Measurements from ENCODE around the gene EPHB4. TPM values are rescaled to one million over a fixed set of nuclear protein-coding genes. Genes with fewer than 3 reads are reported as not detected.
"Not testable (repeated sequence)": the region's sequence is repeated elsewhere in the genome, so short reads cannot be mapped to it uniquely, and the experiment has no call there.

Gene EPHB4
- 250 and 393 TPM in 2 replicates for total RNA-seq

DNA sequence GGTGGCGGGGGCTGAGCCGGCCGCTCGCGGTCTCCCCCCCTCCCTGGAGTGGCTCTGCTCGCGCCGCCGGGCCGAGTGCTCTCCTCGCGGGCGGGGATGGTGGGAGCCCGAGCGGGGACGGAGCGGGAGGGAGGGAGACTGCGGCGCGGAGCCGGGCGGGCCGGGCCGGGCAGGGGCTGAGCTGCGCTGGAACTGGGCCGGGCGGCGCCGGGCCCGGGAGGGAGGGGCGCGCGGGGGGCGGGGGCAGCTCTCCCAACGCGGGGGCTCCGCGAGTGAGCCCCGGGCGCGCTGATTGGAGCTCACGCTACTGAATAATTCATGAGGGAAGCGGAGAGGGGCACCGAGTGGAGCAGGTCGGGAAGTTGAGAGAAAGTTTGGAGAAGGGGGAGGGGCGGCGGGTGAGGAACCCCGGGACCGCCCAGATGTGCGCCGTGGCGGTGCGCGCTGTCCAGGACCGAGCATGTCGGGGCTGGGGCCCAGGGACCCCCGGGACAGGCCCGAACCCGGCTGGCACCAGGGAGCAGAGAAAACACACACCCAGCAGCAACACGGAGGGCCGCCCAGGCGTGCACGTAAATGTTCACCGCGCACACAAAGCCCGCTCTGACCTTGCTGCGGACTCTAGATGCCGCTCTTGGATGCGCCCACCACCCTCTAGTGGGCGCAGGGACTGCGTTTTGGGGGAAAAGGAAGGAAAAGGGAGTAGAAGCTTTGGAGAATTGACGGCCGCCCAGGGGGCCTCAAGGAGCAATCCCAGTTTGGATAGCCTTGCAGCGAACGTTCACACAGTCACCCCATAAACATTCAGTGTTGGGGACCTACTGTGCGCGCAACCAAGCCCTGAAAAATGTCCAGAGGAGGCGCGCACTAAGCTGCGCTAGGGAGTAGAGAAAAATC lies at the start of gene EPHB4:
Gene EPHB4 (minus strand): TSS at position 194 of the 897 bp plus-strand sequence. CDS start 493 bp downstream, outside the sequence.
- DNase-seq (ENCODE audit: low read depth in 2 of 2), result peak; percentile 83 to 94

DNA sequence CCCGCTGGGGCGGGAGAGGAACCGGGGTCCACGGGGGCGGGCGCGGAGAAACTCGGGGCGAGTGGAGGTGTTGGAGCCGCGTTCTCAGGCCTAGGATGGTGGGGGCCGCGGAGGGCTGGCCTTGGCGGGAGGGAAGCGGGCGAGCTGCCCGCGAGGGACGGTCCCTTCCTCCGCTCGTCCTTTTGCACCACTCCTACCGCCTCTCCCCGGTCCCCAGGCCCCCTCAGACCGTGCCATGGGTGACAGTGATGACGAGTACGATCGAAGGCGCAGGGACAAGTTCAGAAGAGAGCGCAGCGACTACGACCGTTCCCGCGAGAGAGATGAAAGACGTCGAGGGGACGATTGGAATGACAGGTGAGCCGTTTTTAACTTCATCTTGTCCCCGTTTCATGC lies 48.0 kb upstream of the EPHB4 start:
- DNase-seq (ENCODE audit: low read depth in 2 of 2), result peak; percentile 32 to 37

- DNase-seq (ENCODE audit: low read depth in 2 of 2), result peak; percentile 99
Observed at GRCh38 chr7:100874577-100875355, 47.4 kb upstream of the EPHB4 start, which contains the start of gene SRRT. TSS of gene SRRT (plus strand) at chr7:100875103. CDS start at chr7:100875591, 488 bp downstream.

DNA sequence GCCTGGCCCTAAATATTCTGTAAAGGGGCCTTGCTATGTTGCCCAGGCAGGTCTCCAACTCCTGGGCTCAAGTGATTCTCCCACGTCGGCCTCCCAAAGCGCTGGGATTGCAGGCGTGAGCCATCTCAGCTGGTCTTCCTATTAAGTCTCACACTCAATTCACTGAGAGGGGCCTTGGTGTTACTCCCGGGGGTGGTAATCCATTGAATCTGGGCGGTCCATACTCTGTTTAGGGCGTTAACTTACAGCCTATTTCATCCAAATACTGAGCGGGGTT lies 46.9 kb upstream of the EPHB4 start:
- no peak for DNase-seq (ENCODE audit: low read depth in 2 of 2)

DNA sequence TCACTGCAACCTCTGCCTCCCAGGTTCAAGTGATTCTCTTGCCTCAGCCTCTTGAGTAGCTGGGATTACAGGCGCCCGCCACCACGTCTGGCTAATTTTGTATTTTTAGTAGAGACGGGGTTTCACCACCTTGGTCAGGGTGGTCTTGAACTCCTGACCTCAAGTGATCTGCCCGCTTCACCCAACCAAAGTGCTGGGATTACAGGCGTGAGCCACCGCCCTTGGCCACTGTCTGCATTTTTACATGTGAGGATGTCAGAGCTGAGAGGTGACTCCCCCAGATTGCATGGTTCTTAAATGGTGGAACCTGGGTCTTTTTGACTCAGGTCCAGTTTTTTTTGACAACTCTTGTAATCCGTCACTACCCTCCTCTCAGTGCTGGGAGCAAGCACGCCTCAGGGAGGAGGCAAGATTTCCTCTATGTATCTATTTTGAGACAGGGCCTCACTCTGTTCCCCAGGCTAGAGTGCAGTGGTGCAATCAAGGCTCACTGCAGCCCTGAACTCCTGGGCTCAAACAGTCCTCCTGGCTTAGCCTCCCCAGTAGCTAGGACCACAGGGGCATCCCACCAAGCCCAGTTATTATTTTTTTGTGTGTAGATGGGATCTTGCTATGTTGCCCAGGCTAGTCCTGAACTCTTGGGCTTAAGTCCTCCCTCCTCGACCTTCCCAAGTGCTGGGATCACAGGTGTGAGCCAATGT lies 46.4 kb upstream of the EPHB4 start:
- no peak for DNase-seq (ENCODE audit: low read depth in 2 of 2)

- DNase-seq (ENCODE audit: low read depth in 2 of 2), result peak in 1 of 2 donors; percentile 40
Observed at GRCh38 chr7:100867776-100868485, 40.6 kb upstream of the EPHB4 start.

DNA sequence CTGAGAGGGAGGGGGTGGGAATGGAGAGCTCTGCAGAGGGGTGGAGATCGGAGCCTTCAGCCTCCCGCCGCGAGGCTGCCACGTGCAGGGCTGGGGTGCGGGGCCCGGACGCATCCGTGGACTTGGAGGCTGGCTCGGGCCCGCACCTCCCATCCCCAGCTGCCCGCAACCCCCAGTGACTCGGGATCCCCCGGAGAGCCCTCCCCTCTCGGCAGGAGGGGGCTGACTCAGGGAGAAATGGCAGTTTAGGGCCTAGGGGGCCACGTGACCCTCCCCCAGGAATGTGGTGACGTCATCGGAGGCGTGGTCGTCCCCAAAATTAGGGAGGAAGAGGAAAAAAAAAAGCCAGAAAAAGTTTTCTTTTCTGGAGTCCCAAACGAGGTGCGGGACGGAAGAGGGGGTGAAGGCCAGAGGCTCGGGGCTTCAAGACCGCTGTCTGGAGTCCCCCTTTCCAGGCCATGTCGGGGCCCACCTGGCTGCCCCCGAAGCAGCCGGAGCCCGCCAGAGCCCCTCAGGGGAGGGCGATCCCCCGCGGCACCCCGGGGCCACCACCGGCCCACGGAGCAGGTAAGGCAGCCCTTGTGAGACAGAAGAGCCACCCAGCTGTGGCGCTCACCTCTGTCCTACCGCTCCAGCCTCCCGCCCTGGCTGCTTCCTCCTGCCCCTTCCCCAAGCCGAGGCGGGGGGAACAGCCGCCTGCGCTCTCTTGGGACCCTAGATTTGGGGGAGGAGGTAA lies 39.9 kb upstream of the EPHB4 start, which contains the start of gene TRIP6:
Gene TRIP6 (plus strand): TSS at position 348 of the 736 bp plus-strand sequence. CDS start 111 bp downstream, at position 459.
- DNase-seq (ENCODE audit: low read depth in 2 of 2), result peak; percentile 74 to 76

- no peak for DNase-seq (ENCODE audit: low read depth in 2 of 2)
Observed at GRCh38 chr7:100866729-100867039, 39.4 kb upstream of the EPHB4 start.

DNA sequence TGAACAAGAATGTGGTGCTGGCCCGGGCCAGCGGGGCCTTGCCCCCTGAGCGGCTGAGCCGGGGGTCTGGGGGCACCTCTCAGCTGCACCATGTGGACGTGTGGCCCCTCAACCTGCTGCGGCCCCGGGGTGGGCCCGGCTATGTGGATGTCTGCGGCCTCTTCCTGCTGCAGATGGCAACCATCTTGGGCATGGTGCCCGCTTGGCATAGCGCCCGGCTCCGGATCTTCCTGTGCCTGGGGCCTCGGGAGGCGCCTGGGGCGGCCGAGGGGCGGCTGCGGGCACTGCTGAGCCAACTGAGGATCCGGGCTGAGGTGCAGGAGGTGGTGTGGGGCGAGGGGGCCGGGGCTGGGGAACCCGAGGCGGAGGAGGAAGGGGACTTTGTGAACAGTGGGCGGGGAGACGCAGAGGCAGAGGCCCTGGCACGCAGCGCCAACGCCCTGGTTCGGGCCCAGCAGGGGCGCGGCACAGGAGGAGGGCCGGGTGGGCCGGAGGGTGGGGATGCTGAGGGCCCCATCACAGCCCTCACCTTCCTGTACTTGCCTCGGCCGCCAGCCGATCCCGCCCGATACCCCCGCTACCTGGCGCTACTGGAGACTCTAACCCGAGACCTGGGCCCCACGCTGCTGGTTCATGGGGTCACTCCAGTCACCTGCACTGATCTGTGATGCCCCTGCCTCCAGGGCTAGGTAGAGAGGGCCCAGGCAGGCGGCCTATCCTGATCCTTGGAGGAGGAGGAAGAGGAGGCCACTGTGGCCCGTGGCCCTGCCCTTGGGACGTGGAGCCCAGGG lies 38.8 kb upstream of the EPHB4 start:
- DNase-seq (ENCODE audit: low read depth in 2 of 2), result peak in 1 of 2 donors; percentile 54

DNA sequence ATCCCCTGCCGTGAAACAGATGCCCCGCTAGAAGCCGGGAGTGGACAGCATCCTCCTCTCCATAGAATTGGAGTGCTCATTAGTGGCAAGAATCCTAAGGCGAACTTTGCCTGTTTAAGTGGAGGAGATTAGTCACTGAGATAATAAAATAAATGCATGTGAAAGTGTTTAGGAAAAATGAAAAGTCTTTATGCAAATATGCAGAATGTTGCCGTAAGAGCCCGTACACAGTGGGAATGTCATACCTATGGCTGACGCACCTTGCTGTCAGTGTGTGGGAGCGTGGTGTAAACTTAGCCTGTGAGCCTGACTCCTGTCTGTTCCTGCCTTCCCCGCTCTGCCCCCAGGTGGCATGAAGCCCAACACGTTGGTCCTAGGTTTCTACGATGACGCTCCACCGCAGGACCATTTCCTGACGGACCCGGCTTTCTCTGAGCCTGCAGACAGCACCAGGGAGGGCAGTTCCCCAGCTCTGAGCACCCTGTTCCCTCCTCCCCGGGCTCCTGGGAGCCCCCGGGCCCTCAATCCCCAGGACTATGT lies 38.1 kb upstream of the EPHB4 start:
- peak; percentile 56 to 66 for DNase-seq (ENCODE audit: low read depth in 2 of 2)

DNA sequence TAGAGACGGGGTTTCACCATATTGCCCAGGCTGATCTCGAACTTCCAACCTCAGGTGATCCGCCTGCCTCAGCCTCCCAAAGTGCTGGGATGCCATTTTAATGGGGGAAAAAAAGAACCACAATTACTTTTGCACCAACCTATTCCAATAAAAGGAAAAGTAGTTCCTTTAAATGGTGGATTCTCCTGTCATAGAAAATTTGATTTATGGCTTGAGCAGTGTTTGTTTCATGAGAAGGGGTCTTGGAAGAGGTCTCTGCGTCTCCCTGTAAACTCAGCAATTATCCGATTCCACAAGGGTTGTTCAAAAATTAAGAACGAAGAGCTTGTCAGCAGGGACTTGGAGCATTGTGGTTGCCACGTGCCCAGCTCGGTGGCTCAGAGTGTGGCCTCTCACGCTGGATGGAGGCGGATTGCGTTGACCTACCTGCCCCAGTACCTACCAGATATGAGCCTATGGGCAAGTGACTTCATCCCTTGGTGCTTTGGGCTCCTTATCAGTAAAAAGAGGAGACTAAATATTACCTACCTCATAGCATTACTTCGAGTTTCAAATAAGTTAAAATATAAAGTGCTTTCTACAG lies 37.0 kb upstream of the EPHB4 start:
- no peak for DNase-seq (ENCODE audit: low read depth in 2 of 2)

- peak; percentile 37 to 91 for DNase-seq (ENCODE audit: low read depth in 2 of 2)
Observed at GRCh38 chr7:100863406-100863950, 36.2 kb upstream of the EPHB4 start.

GRCh38 chr7:100861616-100861985 lies 34.3 kb upstream of the EPHB4 start:
- no peak for DNase-seq (ENCODE audit: low read depth in 2 of 2)

DNA sequence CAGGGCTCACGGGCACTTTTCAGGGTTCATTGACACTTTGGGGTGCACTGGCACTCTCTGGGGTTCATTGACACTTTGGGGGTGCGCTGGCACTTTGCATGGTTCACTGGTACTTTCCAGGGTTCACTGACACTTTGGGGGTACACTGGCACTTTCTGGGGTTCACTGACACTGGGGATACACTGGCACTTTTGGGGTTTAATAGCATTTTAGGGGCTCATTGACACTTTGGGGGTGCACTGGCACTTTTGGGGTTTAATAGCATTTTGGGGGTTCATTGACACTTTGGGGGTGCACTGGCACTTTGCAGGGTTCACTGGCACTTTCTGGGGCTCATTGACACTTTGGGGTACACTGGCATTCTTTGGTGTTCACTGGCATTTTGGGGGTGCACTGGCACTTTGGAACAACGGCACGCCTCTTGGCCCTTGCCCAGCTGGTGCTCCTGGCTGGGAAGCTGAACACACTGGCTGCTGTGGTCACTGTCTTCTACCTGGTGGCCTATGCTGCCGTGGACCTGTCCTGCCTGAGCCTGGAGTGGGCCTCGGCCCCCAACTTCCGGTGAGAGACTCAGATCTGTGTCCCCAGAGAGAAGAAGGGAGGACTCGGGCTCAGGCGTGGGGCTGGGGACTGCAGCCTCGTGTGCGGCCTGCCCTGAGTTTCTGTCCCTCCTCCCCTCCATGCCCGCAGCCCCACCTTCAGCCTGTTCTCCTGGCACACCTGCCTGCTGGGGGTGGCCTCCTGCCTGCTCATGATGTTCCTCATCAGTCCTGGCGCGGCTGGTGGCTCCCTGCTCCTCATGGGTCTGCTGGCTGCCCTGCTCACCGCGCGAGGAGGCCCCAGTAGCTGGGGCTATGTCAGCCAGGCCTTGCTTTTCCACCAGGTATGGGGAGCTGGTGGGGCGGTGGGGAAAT lies 33.6 kb upstream of the EPHB4 start:
- no peak for DNase-seq (ENCODE audit: low read depth in 2 of 2)

DNA sequence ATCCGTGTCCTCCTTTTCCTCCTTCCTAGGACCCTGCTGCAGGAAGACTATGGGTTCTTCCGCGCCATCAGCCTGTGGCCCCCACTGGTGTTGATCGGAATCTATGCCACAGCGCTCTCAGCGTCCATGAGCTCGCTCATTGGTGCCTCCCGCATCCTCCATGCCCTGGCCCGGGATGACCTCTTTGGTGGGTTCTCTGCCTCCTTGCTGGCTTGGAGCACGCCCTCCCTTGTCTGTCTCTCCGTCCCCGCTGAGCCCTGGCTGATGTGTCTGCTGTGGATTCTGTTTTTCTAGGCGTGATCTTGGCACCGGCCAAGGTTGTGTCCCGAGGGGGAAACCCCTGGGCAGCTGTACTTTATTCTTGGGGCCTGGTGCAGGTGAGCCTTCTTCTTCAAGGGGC lies 32.5 kb upstream of the EPHB4 start:
- DNase-seq (ENCODE audit: low read depth in 2 of 2), result no peak

DNA sequence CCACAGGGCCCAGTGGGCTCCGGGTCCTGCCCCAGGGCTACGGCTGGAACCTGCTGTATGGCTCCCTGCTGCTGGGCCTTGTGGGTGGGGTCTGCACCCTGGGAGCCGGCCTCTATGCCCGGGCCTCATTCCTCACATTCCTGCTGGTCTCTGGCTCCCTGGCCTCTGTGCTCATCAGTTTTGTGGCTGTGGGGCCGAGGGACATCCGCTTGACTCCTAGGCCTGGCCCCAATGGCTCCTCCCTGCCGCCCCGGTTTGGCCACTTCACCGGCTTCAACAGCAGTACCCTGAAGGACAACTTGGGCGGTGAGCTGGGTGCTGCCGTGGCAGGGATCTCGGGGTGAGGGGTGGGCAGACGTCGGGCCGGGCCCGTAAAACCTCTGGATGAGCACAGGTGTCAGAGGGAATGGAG lies 29.6 kb upstream of the EPHB4 start:
- no peak for DNase-seq (ENCODE audit: low read depth in 2 of 2)

DNA sequence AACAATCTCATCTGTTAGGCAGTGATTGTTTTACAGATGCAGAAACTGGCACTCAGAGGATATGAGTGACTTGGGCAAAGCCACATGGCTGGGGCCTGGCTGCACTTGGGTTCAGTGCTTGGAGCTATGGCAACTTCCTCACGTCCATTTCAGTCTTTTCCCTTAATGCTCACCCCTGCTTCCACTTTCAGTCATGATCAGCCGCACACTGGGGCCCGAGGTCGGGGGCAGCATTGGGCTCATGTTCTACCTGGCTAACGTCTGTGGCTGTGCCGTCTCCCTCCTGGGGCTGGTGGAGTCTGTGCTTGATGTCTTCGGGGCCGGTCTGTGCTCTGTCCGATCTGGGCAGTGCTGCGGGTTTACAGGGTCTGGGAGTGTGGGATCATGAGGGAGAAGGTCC lies 28.2 kb upstream of the EPHB4 start:
- DNase-seq (ENCODE audit: low read depth in 2 of 2), result no peak

GRCh38 chr7:100854899-100855298 lies 27.6 kb upstream of the EPHB4 start:
- DNase-seq (ENCODE audit: low read depth in 2 of 2), result not testable (repeated sequence)
